AG04449 (cell line): ENCODE data around the gene BLVRB.
A peak's percentile ranks its signal among the peaks of the same experiment; 100 is the strongest.
"Not testable (repeated sequence)": the region's sequence is repeated elsewhere in the genome, so short reads cannot be mapped to it uniquely, and the experiment has no call there.

ENCODE experiments used
- CTCF ChIA-PET: fragments of 350-600 bp; formaldehyde crosslinking; extraction: SDS; loops from one replicate; lab custom pipeline; 2021; ENCODE audit warnings: antibody characterized with exemption; lab: Yijun Ruan, JAX
- POLR2A ChIA-PET: fragments of 400-600, 350-600 bp; formaldehyde crosslinking; extraction: SDS; loops from one replicate; lab custom pipeline; 2020; ENCODE audit warnings: antibody characterized with exemption, inconsistent platforms; lab: Yijun Ruan, JAX
- DNase-seq: peaks from one replicate; pipeline ENCODE4 v3.0.0-alpha.2; 2010; ENCODE audit warnings: low read depth, low spot score
- H3K4me3 ChIP-seq: 2 replicates; pipeline ENCODE4 v1.5.1; 2011; ENCODE audit warnings: low read depth, mild to moderate bottlenecking, control low read depth, low read length
- CTCF ChIP-seq: IDR thresholded peaks from one replicate; pipeline ENCODE4 v1.5.1; 2011; ENCODE audit warnings: mild to moderate bottlenecking, moderate library complexity, low read length, control low read depth, inconsistent platforms; ENCODE audit not compliant: insufficient read depth; ENCODE audit errors: missing control alignments

Gene BLVRB

DNA sequence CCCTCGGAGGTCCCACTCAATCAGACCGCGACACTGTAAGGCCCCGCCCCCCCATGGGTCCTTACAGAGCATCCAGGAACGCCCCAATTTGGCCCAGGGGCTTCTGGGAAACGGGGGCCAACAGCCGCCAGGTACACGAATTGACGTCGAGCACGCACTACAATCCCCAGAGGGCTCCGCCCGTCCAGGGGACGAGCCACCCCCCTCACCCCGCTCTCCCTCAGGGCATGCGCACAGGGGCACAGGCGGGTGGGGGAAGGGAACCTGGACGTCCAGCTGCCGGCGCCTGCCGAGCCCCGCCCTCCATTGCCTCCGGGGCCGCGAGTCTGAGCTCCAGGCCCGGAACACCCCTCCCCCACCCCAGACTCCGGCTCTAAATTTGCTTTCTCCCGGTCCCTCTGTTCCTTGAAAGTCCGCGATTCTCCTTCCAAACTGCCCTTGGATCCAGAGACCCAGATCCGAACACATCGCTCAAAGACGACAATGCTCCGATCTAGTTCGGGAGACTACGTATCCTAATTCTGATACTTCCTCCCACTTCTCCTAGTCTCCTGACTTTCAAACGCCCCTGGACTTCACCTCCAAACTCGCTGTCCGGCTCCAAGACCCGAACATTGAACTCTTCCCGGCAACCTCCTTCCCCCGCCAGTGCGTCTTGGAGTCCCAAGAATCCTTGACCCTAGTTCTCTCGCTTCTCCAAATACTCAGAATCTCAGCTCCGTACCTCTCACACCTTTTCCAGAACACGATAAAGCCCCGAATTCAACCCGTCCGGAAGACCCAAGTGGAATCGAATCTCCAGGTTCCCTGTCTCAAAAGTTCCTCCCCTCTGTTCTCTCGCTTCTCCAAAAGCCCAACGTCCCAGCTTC is 22.2 kb downstream of the BLVRB start:
- ChIA-PET POLR2A (interaction anchor here (0.6 to 3.4 kb wide), 11 partner anchors 9 to 459 kb away, joined by 3 to 37 read pairs (median 7); partner anchors contain the start of genes BLVRB and SERTAD1), CTCF (interaction anchor here (0.9 to 5.8 kb wide), 9 partner anchors 10 to 191 kb away, joined by 3 to 20 read pairs (median 5); partner anchors contain the start of gene SERTAD1)
- DNase-seq = peak; percentile 96
- no peak for TF ChIP-seq CTCF
- H3K4me3 ChIP-seq = peak overlapping the region; percentile 98

DNA sequence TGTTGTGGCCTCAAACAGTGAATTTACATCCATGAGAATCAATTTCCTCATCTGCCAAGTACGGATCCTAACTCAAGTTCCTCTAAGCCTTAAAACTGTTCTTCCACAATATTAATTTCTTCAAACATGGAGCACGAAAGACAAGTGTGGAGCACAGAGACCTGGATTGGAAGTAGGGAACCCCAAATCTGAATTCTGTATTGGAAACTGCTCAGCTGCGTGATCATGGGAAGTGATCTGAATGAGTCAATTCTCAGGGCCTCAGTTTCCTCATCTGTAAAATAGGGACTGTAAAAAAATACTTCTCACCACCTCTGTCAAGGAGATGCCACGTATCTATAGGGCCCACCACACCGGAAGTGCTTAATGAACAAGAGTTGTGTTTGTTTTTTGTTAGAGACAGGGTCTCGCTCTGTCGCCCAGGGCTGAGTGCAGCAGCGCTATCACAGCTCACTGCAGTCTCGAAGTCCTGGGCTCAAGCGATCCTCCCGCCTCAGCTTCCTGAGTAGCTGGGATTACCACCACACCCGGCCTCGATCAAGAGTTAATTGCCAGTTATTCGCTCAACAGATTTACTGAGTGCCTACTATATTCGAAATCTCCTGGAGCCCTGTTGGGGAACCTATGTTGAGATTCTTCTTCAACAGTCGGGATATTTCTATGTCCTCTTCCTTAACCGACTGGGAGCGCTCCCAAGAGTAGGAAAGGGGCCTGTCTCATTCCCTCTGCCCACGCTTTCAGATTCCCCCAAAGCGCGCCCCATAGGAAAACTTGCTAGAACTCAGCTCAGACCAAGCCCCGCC is 23.0 kb downstream of the BLVRB start:
- no peak for DNase-seq
- no peak for TF ChIP-seq CTCF
- peak overlapping the region; percentile 66 for H3K4me3 ChIP-seq
- POLR2A ChIA-PET = interaction anchor here (0.6 to 3.4 kb wide), 10 partner anchors 9 to 458 kb away, joined by 3 to 37 read pairs (median 7); partner anchors contain the start of genes BLVRB and SERTAD1
- CTCF ChIA-PET = interaction anchor here (0.9 to 5.8 kb wide), 9 partner anchors 9 to 192 kb away, joined by 3 to 20 read pairs (median 5); partner anchors contain the start of gene SERTAD1

DNA sequence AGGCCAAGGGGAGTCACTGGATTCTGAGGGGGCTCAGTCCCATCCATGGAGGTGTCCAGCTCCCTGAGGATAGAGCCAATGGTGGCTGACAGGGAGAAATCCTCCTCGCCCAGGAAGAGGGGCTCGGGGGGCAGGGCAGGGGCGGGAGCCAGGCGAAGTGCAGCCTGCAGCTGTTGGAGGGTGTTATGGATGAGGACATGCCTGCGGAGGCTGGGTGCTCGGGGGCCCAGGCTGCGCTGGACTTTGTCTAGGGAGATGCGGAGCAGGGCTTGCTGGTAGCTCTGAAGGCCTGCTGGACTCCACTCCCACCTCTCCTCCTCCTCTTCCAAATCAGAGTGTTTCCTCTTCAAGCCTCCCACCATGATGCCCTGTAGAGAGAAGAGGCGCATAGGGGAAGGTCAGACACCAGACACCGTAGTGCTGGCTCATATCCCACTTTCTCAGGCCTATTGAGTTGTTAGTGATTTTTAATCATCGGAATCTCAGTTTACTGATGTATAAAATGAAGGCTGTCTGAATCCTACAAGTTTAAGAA is 23.8 kb downstream of the BLVRB start:
- DNase-seq = no peak
- H3K4me3 ChIP-seq = peak overlapping the region; percentile 66; the same call in 1 of the 2 replicates
- TF ChIP-seq CTCF = no peak
- CTCF ChIA-PET = interaction anchor here (1.4 to 5.8 kb wide), 6 partner anchors 8 to 193 kb away, joined by 3 to 20 read pairs (median 10); partner anchors contain the start of gene SERTAD1
- POLR2A ChIA-PET = interaction anchor here (1.8 to 3.4 kb wide), 2 partner anchors 16 to 24 kb away, joined by 7 to 37 read pairs; partner anchors contain the start of genes BLVRB and SERTAD1

GRCh38 chr19:40438284-40438683 is 27.3 kb downstream of the BLVRB start:
- TF ChIP-seq CTCF = no peak
- no peak for DNase-seq
- ChIA-PET POLR2A (interaction anchor here (1.5 kb wide), 1 partner anchor 12 kb away, joined by 4 read pairs; the partner anchor contains the start of gene SERTAD1), CTCF (interaction anchor here (1.0 to 1.8 kb wide), 3 partner anchors 21 to 162 kb away, joined by 3 to 5 read pairs (median 4); no protein-coding TSS in a partner anchor)
- H3K4me3 ChIP-seq = no peak overlapping the region

DNA sequence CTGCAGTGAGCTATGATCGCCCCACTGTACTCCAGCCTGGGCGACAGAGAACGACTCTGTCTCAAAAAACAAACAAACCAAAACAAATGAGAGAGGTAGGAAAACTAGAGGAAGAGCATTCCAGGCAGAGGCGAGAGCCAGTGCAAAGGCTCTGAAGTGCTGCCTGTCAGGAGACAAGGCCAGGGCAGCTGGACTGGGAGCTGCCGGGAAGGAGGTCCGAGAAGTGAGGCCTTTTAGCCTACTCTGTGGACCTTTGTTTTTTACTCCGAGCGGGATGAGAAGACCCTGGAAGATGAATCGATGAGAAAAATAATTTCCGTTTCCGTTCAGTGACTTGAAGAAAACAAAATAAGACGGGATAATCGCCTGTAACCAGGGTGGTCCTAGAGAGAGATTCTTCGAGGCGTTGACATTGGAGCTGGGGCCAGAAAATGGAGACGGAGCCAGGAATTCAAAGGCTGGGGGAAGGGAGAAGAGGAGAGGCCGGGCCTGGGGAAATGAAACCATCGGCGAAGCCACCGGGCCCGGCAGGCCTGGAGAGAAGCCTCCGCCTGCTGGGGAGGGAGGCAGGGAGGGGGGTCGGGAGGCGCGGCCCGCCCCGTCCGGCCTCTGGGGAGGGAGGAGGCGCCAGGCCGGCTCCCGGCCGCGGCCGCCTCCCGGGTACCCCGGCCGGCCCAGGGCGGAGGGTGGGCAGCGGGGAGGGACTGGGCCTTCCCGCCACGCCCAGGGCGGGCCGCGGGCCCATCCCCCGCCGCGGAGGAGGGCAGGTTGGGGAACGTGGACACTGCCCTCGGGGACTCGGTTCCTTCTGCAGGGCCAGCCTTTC is 31.9 kb downstream of the BLVRB start:
- ChIA-PET CTCF (interaction anchor here (0.6 to 3.2 kb wide), 9 partner anchors 9 to 294 kb away, joined by 3 to 14 read pairs (median 4); no protein-coding TSS in a partner anchor), POLR2A (interaction anchor here (0.7 to 3.4 kb wide), 5 partner anchors 7 to 30 kb away, joined by 4 to 12 read pairs (median 9); partner anchors contain the start of gene SERTAD1)
- DNase-seq = peak; percentile 34

DNA sequence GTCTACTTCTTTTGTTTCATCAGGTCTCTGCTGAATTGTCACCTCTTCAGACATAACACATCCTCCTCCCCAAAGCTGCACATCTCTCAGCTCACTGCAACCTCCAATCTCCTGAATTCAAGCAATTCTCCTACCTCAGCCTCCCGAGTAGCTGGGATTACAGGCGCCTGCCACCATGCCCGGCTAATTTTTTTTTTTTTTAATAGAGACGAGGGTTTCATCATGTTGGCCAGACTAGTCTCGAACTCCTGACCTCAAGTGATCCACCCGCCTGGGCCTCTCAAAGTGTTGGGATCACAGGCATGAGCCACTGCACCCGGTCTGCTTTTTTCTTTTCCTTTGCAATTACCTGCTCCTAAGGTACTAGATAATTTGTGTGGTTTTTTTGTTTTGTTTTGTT is 32.8 kb downstream of the BLVRB start:
- POLR2A ChIA-PET = interaction anchor here (1.2 to 1.6 kb wide), 3 partner anchors 8 to 12 kb away, joined by 7 to 11 read pairs (median 9); no protein-coding TSS in a partner anchor
- DNase-seq, H3K4me3 ChIP-seq: not testable (repeated sequence)
- CTCF ChIA-PET = interaction anchor here (1.1 to 3.2 kb wide), 7 partner anchors 9 to 202 kb away, joined by 4 to 14 read pairs (median 6); no protein-coding TSS in a partner anchor

More for the DNA sequence above, 31.9 kb downstream of the BLVRB start:
- peak overlapping the region; percentile 53 for H3K4me3 ChIP-seq
- no peak for TF ChIP-seq CTCF
